ENCODE measurements around the gene PKIG. TPM values are rescaled to one million over a fixed set of nuclear protein-coding genes. Genes with fewer than 3 reads are reported as not detected.

The PKIG gene
- total RNA-seq, 1 experiment from 2014 or later = 27.0 TPM

- no peak overlapping the region for H3K27ac ChIP-seq (ENCODE audit: insufficient read length, low read depth, low read length)
- H4K20me1 ChIP-seq (ENCODE audit: control insufficient read depth, insufficient read depth, insufficient read length) = no peaks in the 10 kb centered on the region
- no peaks in the 10 kb centered on the region for H3K79me1 ChIP-seq (ENCODE audit: insufficient read depth, low read depth, low read length, poor library complexity, severe bottlenecking)
- no peak overlapping the region; the same call in 1 of the 2 replicates for H2BK15ac ChIP-seq (ENCODE audit: low read depth, low read length)
- no peaks in the 10 kb centered on the region for H3K79me2 ChIP-seq (ENCODE audit: insufficient read depth, low read length)
- H3K23ac ChIP-seq (ENCODE audit: insufficient read length, low read depth, low read length) = no peak overlapping the region
- no peak overlapping the region for H3K4me2 ChIP-seq (ENCODE audit: insufficient read depth, insufficient read length, low read length)
- H3K23me2 ChIP-seq (ENCODE audit: insufficient read length, low read depth, low read length, poor library complexity, severe bottlenecking) = no peaks in the 10 kb centered on the region
- H4K91ac ChIP-seq (ENCODE audit: insufficient read length, low read depth, low read length) = no peak overlapping the region
- Mint-ChIP-seq H3K4me1 (peaks cover 26 to 31% of the 10 kb centered on the region in 2 experiments), H3K27ac (no peak overlapping the region), H3K9me3 (peaks cover 0 to 3% of the 10 kb centered on the region in 2 experiments; a peak in 2 of 5 replicates), H3K4me3 (no peak overlapping the region), H3K36me3 (ENCODE audit: insufficient read depth in 1 of 3, low read depth in 3 of 3) (no peaks in the 10 kb centered on the region), H3K27me3 (ENCODE audit: low read depth) (no peaks in the 10 kb centered on the region)
- no peak overlapping the region for H3K18ac ChIP-seq (ENCODE audit: insufficient read length, low read depth, low read length)
- no peak overlapping the region for H4K5ac ChIP-seq (ENCODE audit: insufficient read length, low read depth, low read length)
- H4K8ac ChIP-seq (replicated peaks; ENCODE audit: insufficient read length, low read depth, low read length) = no peak overlapping the region
- no peak overlapping the region for H2AK5ac ChIP-seq (ENCODE audit: insufficient read length, low read length)
- H3K4ac ChIP-seq (ENCODE audit: low read depth, low read length) = no peak overlapping the region
- no peak overlapping the region for H2BK120ac ChIP-seq (ENCODE audit: low read depth, low read length, poor library complexity, severe bottlenecking)
- H3K56ac ChIP-seq (ENCODE audit: insufficient read length, low read depth, low read length) = no peak overlapping the region
- H3K14ac ChIP-seq (ENCODE audit: insufficient read depth, low read length) = no peak overlapping the region; the same call in 1 of the 2 replicates
- no peak for DNase-seq
- no peak overlapping the region for H2AFZ ChIP-seq (ENCODE audit: low read length)
- no peaks in the 10 kb centered on the region for H3K9me3 ChIP-seq (ENCODE audit: control insufficient read depth, low read depth, low read length)
- no peak overlapping the region for H2BK5ac ChIP-seq (ENCODE audit: insufficient read length, low read length)
- no peak overlapping the region for H2BK20ac ChIP-seq (ENCODE audit: low read depth, low read length, poor library complexity, severe bottlenecking)
- no peak overlapping the region for H3T11ph ChIP-seq (ENCODE audit: low read length)
- TF ChIP-seq CTCF (conservative IDR thresholded peaks at IDR 0.05) = no peak
- H3K4me1 ChIP-seq (ENCODE audit: insufficient read depth, low read length) = peaks cover 8% of the 10 kb centered on the region; the same call in 1 of the 2 replicates
- H3K9ac ChIP-seq (ENCODE audit: extremely low read depth, insufficient read length, low read length) = no peak overlapping the region
- H2BK12ac ChIP-seq (ENCODE audit: insufficient read length, low read depth, low read length) = no peak overlapping the region
- WGBS (ENCODE audit: extremely low coverage, insufficient read length, low lambda C conversion rate) = no CpG with 5 or more reads among the region's 7 CpGs
- H3K27me3 ChIP-seq (ENCODE audit: insufficient read depth, low read length) = no peaks in the 10 kb centered on the region
These were observed 18.9 kb downstream of the PKIG start for GRCh38 chr20:44601236-44601671.
